CD4-positive, alpha-beta memory T cell (primary cell): ENCODE data around the gene RIPOR1. TPM values are rescaled to one million over a fixed set of nuclear protein-coding genes. Genes with fewer than 3 reads are reported as not detected.

Experiments used
- CTCF ChIA-PET: fragments of 350-600 bp; sonication (Branson Sonifier 250); formaldehyde crosslinking; loops from one replicate; lab custom pipeline; 2021; ENCODE audit warnings: inconsistent platforms; ENCODE audit not compliant: partially characterized antibody; lab: Charles Lee
- POLR2A ChIA-PET: fragments of 350-600 bp; sonication (Branson Sonifier 250); formaldehyde crosslinking; loops from one replicate; lab custom pipeline; 2021; ENCODE audit not compliant: partially characterized antibody; lab: Charles Lee
- DNase-seq, 5 donors: peaks; one replicate each; pipeline versions ENCODE4 v3.0.0 to v3.0.0-alpha.2; 2020 to 2022; ENCODE audit warnings: mixed read lengths in 1 of 5
- H3K27ac ChIP-seq: one replicate; pipeline ENCODE4 v1.7.0; 2013; ENCODE audit warnings: low read depth, low read length
- H3K27me3 ChIP-seq: 2 replicates; pipeline ENCODE4 v1.7.0; 2013; ENCODE audit warnings: mild to moderate bottlenecking, low read length, moderate library complexity; ENCODE audit not compliant: insufficient read depth
- H3K36me3 ChIP-seq: 2 replicates; pipeline ENCODE4 v1.7.0; 2013; ENCODE audit warnings: mild to moderate bottlenecking, low read length, moderate library complexity; ENCODE audit not compliant: insufficient read depth
- H3K4me1 ChIP-seq: 2 replicates; pipeline ENCODE4 v1.7.0; 2013; ENCODE audit warnings: mild to moderate bottlenecking, low read length, moderate library complexity; ENCODE audit not compliant: insufficient read depth
- H3K4me3 ChIP-seq, 2 donors: one replicate each; pipeline ENCODE4 v1.7.0; 2013; ENCODE audit warnings: low read length in 2 of 2, mild to moderate bottlenecking in 1 of 2
- H3K9me3 ChIP-seq, 2 donors: one replicate each; pipeline ENCODE4 v1.7.0; 2013; ENCODE audit warnings: low read length in 2 of 2, control low read depth in 1 of 2; ENCODE audit not compliant: control insufficient read depth in 1 of 2
- H3K27ac Mint-ChIP-seq, 7 donors: one replicate each; pipeline ENCODE4 v1.8.0; 2020 to 2021; ENCODE audit warnings: mixed read lengths in 7 of 7, mild to moderate bottlenecking in 6 of 7, inconsistent platforms in 3 of 7, moderate library complexity in 3 of 7
- H3K27me3 Mint-ChIP-seq, 2 donors: one replicate each; pipeline ENCODE4 v1.8.0; 2020 to 2021; ENCODE audit warnings: mixed read lengths in 2 of 2
- H3K36me3 Mint-ChIP-seq, 2 donors: one replicate each; pipeline ENCODE4 v1.8.0; 2020 to 2021; ENCODE audit warnings: mixed read lengths in 2 of 2, inconsistent platforms in 1 of 2, mild to moderate bottlenecking in 1 of 2
- H3K4me1 Mint-ChIP-seq, 4 donors: one replicate each; pipeline ENCODE4 v1.8.0; 2020 to 2021; ENCODE audit warnings: mixed read lengths in 4 of 4, mild to moderate bottlenecking in 1 of 4
- H3K4me3 Mint-ChIP-seq, 8 donors: one replicate each; pipeline ENCODE4 v1.8.0; 2020 to 2021; ENCODE audit warnings: mixed read lengths in 8 of 8, mild to moderate bottlenecking in 7 of 8, moderate library complexity in 6 of 8, inconsistent platforms in 3 of 8
- H3K9me3 Mint-ChIP-seq, 8 donors: one replicate each; pipeline ENCODE4 v1.8.0; 2020 to 2021; ENCODE audit warnings: mixed read lengths in 8 of 8, mild to moderate bottlenecking in 5 of 8, inconsistent platforms in 3 of 8, moderate library complexity in 1 of 8
- intact Hi-C: fragments of 100-400 bp; cut with micrococcal nuclease; formaldehyde crosslinking; loops from one replicate; pipeline ENCODE4 v1.15.1; 2023
- polyA plus RNA-seq, 2 donors: library from polyadenylated mRNA; unstranded; fragments of 300-500 nt; fragmentation: Illumina TruSeq; gene quantifications; one replicate each; pipeline ENCODE4 v1.2.3, GENCODE V29; 2021
- total RNA-seq, 2 experiments: library from RNA; stranded (reverse); gene quantifications; one replicate each; pipeline ENCODE4 v1.2.3, GENCODE V29; 2021

RIPOR1 gene
- total and polyA plus RNA-seq, 4 experiments from 2014 or later, result 0.75 to 53.8 (median 26.9) TPM

- POLR2A ChIA-PET, result interaction anchor here (0.9 to 20.3 kb wide), 7 partner anchors 8 to 122 kb away, joined by 3 to 706 read pairs (median 30); partner anchors contain the start of genes C16orf86, CARMIL2, CTCF and ENKD1
- H3K9me3 ChIP-seq, result no peaks in the 10 kb centered on the region
- H3K4me1 ChIP-seq, result peaks cover 46% of the 10 kb centered on the region
- H3K4me3 ChIP-seq, result no peak overlapping the region
- no peak for DNase-seq
- Mint-ChIP-seq H3K4me3 (no peak overlapping the region), H3K36me3 (peaks cover 13 to 24% of the 10 kb centered on the region in 2 donors), H3K4me1 (peaks cover 28 to 70% (median 42%) of the 10 kb centered on the region in 4 donors), H3K27ac (no peak overlapping the region), H3K27me3 (no peaks in the 10 kb centered on the region), H3K9me3 (no peaks in the 10 kb centered on the region)
- H3K36me3 ChIP-seq, result no peaks in the 10 kb centered on the region
- no peaks in the 10 kb centered on the region for H3K27me3 ChIP-seq
- CTCF ChIA-PET, result interaction anchor here (0.9 to 9.3 kb wide), 7 partner anchors 14 to 271 kb away, joined by 3 to 361 read pairs (median 89); partner anchors contain the start of genes C16orf86, CARMIL2, CTCF and ENKD1
- no peak overlapping the region for H3K27ac ChIP-seq
- intact Hi-C loops, result loop anchor here (2.0 kb wide), 2 partner anchors 25 to 115 kb away; partner anchors contain the start of genes ACD and PARD6A
Measured at GRCh38 chr16:67545665-67546024, 17.0 kb downstream of the RIPOR1 start.

GRCh38 chr16:67546091-67546501, 17.5 kb downstream of the RIPOR1 start:
- H3K27ac ChIP-seq, result no peak overlapping the region
- H3K36me3 ChIP-seq, result no peaks in the 10 kb centered on the region
- DNase-seq, result no peak
- Mint-ChIP-seq H3K9me3 (no peaks in the 10 kb centered on the region), H3K4me3 (no peak overlapping the region), H3K36me3 (peaks cover 12 to 22% of the 10 kb centered on the region in 2 donors), H3K27me3 (no peaks in the 10 kb centered on the region), H3K4me1 (peaks cover 27 to 66% (median 39%) of the 10 kb centered on the region in 4 donors), H3K27ac (peak overlapping the region in 4 of 7 donors; percentile 37 to 95 (median 68))
- no peaks in the 10 kb centered on the region for H3K9me3 ChIP-seq
- ChIA-PET POLR2A (interaction anchor here (0.9 to 20.3 kb wide), 10 partner anchors 8 to 122 kb away, joined by 3 to 706 read pairs (median 30); partner anchors contain the start of genes ACD, ATP6V0D1, C16orf86 and CARMIL2), CTCF (interaction anchor here (1.3 to 9.3 kb wide), 13 partner anchors 13 to 261 kb away, joined by 5 to 361 read pairs (median 16); partner anchors contain the start of genes ACD, ATP6V0D1, C16orf86 and CARMIL2)
- peaks cover 46% of the 10 kb centered on the region for H3K4me1 ChIP-seq
- H3K4me3 ChIP-seq, result no peak overlapping the region
- H3K27me3 ChIP-seq, result no peaks in the 10 kb centered on the region
- intact Hi-C loops, result loop anchor here (2.0 kb wide), 2 partner anchors 25 to 115 kb away; partner anchors contain the start of genes ACD and PARD6A

GRCh38 chr16:67546761-67547422, 18.3 kb downstream of the RIPOR1 start:
- Histone ChIP-seq H3K4me1 (peaks cover 43% of the 10 kb centered on the region), H3K4me3 (peak overlapping the region; percentile 41 to 48), H3K36me3 (no peaks in the 10 kb centered on the region), H3K9me3 (no peaks in the 10 kb centered on the region), H3K27ac (peak overlapping the region; percentile 42), H3K27me3 (no peaks in the 10 kb centered on the region)
- Mint-ChIP-seq H3K4me3 (peak overlapping the region; percentile 58 to 91 (median 82)), H3K36me3 (peaks cover 12 to 19% of the 10 kb centered on the region in 2 donors), H3K27ac (peak overlapping the region; percentile 60 to 96 (median 95)), H3K4me1 (peaks cover 29 to 65% (median 38%) of the 10 kb centered on the region in 4 donors), H3K9me3 (no peaks in the 10 kb centered on the region), H3K27me3 (no peaks in the 10 kb centered on the region)
- ChIA-PET POLR2A (interaction anchor here (0.6 to 20.3 kb wide), 20 partner anchors 9 to 394 kb away, joined by 3 to 706 read pairs (median 5); partner anchors contain the start of genes ACD, ATP6V0D1, C16orf86 and CARMIL2), CTCF (interaction anchor here (0.6 to 9.3 kb wide), 40 partner anchors 9 to 494 kb away, joined by 3 to 361 read pairs (median 6); partner anchors contain the start of genes ACD, ATP6V0D1, C16orf86 and CARMIL2)
- DNase-seq, result peak; percentile 66 to 73 (median 69)
- intact Hi-C loops, result loop anchor here (1.0 to 2.0 kb wide), 6 partner anchors 9 to 121 kb away; partner anchors contain the start of genes ACD, CTCF and PARD6A

GRCh38 chr16:67547423-67548264, 19.0 kb downstream of the RIPOR1 start:
- Mint-ChIP-seq H3K27ac (peak overlapping the region; percentile 90 to 96 (median 95)), H3K4me1 (peaks cover 31 to 65% (median 40%) of the 10 kb centered on the region in 4 donors), H3K27me3 (no peaks in the 10 kb centered on the region), H3K36me3 (peaks cover 6 to 15% of the 10 kb centered on the region in 2 donors), H3K9me3 (no peaks in the 10 kb centered on the region), H3K4me3 (peak overlapping the region; percentile 70 to 91 (median 84))
- Histone ChIP-seq H3K27me3 (no peaks in the 10 kb centered on the region), H3K9me3 (no peaks in the 10 kb centered on the region), H3K36me3 (no peaks in the 10 kb centered on the region), H3K27ac (peak overlapping the region; percentile 42), H3K4me1 (peaks cover 43% of the 10 kb centered on the region), H3K4me3 (peak overlapping the region; percentile 41 to 48)
- intact Hi-C loops, result loop anchor here (1.0 to 2.0 kb wide), 6 partner anchors 9 to 121 kb away; partner anchors contain the start of genes ACD, CTCF and PARD6A
- POLR2A ChIA-PET, result interaction anchor here (0.6 to 20.3 kb wide), 21 partner anchors 10 to 393 kb away, joined by 3 to 706 read pairs (median 5); partner anchors contain the start of genes ACD, ATP6V0D1, C16orf86 and CARMIL2
- peak; percentile 44 to 70 (median 55) for DNase-seq
- CTCF ChIA-PET, result interaction anchor here (0.6 to 9.3 kb wide), 42 partner anchors 10 to 493 kb away, joined by 3 to 361 read pairs (median 6); partner anchors contain the start of genes ACD, ATP6V0D1, C16orf86 and CARMIL2

GRCh38 chr16:67548265-67549126, 19.9 kb downstream of the RIPOR1 start:
- Mint-ChIP-seq H3K27me3 (no peaks in the 10 kb centered on the region), H3K4me3 (peak overlapping the region in 5 of 8 donors; percentile 78 to 91 (median 87)), H3K36me3 (peaks cover 4 to 11% of the 10 kb centered on the region in 2 donors), H3K4me1 (peaks cover 29 to 58% (median 41%) of the 10 kb centered on the region in 4 donors), H3K27ac (peak overlapping the region; percentile 71 to 96 (median 91)), H3K9me3 (no peaks in the 10 kb centered on the region)
- Histone ChIP-seq H3K4me3 (no peak overlapping the region), H3K4me1 (peaks cover 42% of the 10 kb centered on the region), H3K36me3 (no peaks in the 10 kb centered on the region), H3K27me3 (no peaks in the 10 kb centered on the region), H3K27ac (peak overlapping the region; percentile 42), H3K9me3 (no peaks in the 10 kb centered on the region)
- DNase-seq, result no peak
- ChIA-PET POLR2A (interaction anchor here (0.9 to 20.3 kb wide), 14 partner anchors 11 to 387 kb away, joined by 4 to 706 read pairs (median 8); partner anchors contain the start of genes ACD, C16orf86, CARMIL2 and CTCF), CTCF (interaction anchor here (0.6 to 9.3 kb wide), 21 partner anchors 11 to 380 kb away, joined by 3 to 361 read pairs (median 14); partner anchors contain the start of genes ACD, C16orf86, CARMIL2 and CTCF)
- intact Hi-C loops, result no loop called here
